ENCODE data around the gene MYD88.

Gene MYD88

GRCh38 chr3:38114875-38115644 lies 23.4 kb upstream of the MYD88 start:
- Histone ChIP-seq H3K27me3 (replicated peaks; ENCODE audit: control insufficient read depth, insufficient read depth, low read length) (no peaks in the 10 kb centered on the region; the same call in 1 of the 2 replicates), H3K36me3 (ENCODE audit: control insufficient read depth, insufficient read depth, low read length) (peaks cover 2% of the 10 kb centered on the region), H3K4me3 (replicated peaks; ENCODE audit: low read depth, low read length) (no peak overlapping the region)
- no peak for DNase-seq (ENCODE audit: extremely low read depth, insufficient read length)
- no peak for TF ChIP-seq CTCF (IDR thresholded peaks at IDR 0.05; ENCODE audit: insufficient read depth, low read length, poor library complexity, severe bottlenecking)

DNA sequence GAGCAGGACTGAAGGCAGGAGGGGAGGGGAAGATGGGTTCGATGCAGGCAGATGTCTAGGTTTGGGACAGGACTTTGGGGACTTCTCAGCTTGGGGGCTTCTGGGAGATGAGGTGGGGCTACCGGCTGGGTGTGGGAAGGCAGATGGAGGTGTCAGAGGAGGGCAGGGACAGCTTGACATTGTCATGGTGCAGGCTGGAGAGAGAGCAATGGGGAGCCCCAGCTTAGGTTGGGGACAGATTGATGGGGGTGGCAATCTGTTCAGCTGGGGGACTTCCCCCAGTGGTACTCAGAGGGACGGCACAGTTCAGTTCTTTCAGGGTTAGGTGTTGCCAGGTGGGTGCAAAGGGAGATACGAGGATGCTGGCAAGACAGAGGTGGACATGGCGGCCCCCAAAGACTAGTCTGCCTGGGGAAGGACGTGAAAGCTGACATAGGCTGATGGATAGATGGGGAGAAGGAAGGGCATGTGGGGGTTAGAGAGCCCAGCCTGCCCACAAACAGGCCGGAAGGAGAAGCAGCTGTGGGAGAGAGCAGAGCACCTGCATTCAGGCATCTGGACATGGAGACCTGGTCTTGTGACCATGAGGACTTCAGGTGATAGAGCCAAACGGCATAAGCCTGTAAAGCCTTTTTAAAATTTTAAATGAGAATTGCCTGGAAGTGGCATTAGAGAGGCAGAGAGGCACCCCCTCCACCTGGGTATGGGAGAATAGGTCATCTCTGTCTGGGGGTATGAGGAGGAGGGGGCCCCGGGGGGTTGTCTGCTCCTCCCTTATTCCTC lies 22.6 kb upstream of the MYD88 start:
- TF ChIP-seq CTCF (IDR thresholded peaks at IDR 0.05; ENCODE audit: insufficient read depth, low read length, poor library complexity, severe bottlenecking): no peak
- peaks cover 3% of the 10 kb centered on the region for H3K36me3 ChIP-seq (ENCODE audit: control insufficient read depth, insufficient read depth, low read length)
- no peak overlapping the region for H3K4me3 ChIP-seq (replicated peaks; ENCODE audit: low read depth, low read length)
- H3K27me3 ChIP-seq (replicated peaks; ENCODE audit: control insufficient read depth, insufficient read depth, low read length): no peaks in the 10 kb centered on the region; the same call in 1 of the 2 replicates
- DNase-seq (ENCODE audit: extremely low read depth, insufficient read length): no peak

- no peak for TF ChIP-seq CTCF (IDR thresholded peaks at IDR 0.05; ENCODE audit: insufficient read depth, low read length, poor library complexity, severe bottlenecking)
- Histone ChIP-seq H3K4me3 (replicated peaks; ENCODE audit: low read depth, low read length) (no peak overlapping the region), H3K36me3 (ENCODE audit: control insufficient read depth, insufficient read depth, low read length) (peaks cover 11% of the 10 kb centered on the region), H3K27me3 (replicated peaks; ENCODE audit: control insufficient read depth, insufficient read depth, low read length) (no peaks in the 10 kb centered on the region; the same call in 1 of the 2 replicates)
- no peak for DNase-seq (ENCODE audit: extremely low read depth, insufficient read length)
Observed at GRCh38 chr3:38116471-38117162, 21.8 kb upstream of the MYD88 start.

- no peak for DNase-seq (ENCODE audit: extremely low read depth, insufficient read length)
- Histone ChIP-seq H3K4me3 (replicated peaks; ENCODE audit: low read depth, low read length) (no peak overlapping the region), H3K36me3 (ENCODE audit: control insufficient read depth, insufficient read depth, low read length) (peaks cover 15% of the 10 kb centered on the region), H3K27me3 (replicated peaks; ENCODE audit: control insufficient read depth, insufficient read depth, low read length) (no peaks in the 10 kb centered on the region)
- TF ChIP-seq CTCF (IDR thresholded peaks at IDR 0.05; ENCODE audit: insufficient read depth, low read length, poor library complexity, severe bottlenecking): no peak
Observed at GRCh38 chr3:38117163-38117716, 21.2 kb upstream of the MYD88 start.

DNA sequence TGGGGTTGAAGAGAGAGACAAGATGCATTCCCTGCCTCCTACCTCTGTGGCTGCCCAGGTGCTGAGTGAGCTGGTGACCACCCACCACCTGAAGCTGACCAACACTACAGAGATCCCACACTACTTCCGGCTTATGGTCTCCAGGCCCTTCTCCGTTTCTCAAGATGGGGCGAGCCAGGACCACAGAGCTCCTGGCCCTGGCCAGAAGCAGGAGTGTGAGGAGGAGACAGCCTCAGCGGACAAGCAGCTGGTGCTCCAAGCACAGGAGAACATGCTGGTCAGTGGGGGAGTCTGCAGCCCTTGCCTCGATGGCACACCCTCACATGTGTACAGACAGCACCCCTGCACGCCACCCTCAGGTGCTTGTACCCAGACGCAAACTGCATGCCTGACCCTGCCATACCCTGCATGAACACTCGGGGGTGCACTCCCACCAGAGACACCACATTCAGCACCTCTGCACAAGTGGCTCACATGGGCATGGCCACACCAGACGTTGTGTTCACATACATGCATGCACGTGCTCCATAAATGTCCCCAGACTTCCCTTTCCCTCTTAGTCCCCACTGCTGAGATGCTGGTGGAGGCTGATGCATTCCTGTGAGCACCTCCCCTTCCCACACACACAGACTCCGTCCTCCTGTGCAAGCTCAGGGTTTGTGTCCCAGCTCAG lies 20.6 kb upstream of the MYD88 start:
- Histone ChIP-seq H3K36me3 (ENCODE audit: control insufficient read depth, insufficient read depth, low read length) (peaks cover 17% of the 10 kb centered on the region), H3K4me3 (replicated peaks; ENCODE audit: low read depth, low read length) (no peak overlapping the region), H3K27me3 (replicated peaks; ENCODE audit: control insufficient read depth, insufficient read depth, low read length) (no peaks in the 10 kb centered on the region)
- peak; percentile 86 for TF ChIP-seq CTCF (IDR thresholded peaks at IDR 0.05; ENCODE audit: insufficient read depth, low read length, poor library complexity, severe bottlenecking)
- peak; percentile 58 for DNase-seq (ENCODE audit: extremely low read depth, insufficient read length)

Measured in GM06990 (cell line).